C4-2B (cell line): Measurements from ENCODE around the gene HOXB4.

Experiments used
- CTCF ChIP-seq: fragments of 450-650 bp; conservative IDR thresholded peaks from 2 replicates; pipeline ENCODE4 v1.5.1; 2017; ENCODE audit warnings: mild to moderate bottlenecking
- ZFX ChIP-seq: fragments of 450-650 bp; IDR thresholded peaks from 2 replicates; pipeline ENCODE4 v1.6.1; 2017

- TF ChIP-seq CTCF: no peak
- no peak for TF ChIP-seq ZFX
Observed at GRCh38 chr17:48553190-48553547, 25.0 kb downstream of the HOXB4 start.
